ENCODE measurements around the gene RAB34.

DNA sequence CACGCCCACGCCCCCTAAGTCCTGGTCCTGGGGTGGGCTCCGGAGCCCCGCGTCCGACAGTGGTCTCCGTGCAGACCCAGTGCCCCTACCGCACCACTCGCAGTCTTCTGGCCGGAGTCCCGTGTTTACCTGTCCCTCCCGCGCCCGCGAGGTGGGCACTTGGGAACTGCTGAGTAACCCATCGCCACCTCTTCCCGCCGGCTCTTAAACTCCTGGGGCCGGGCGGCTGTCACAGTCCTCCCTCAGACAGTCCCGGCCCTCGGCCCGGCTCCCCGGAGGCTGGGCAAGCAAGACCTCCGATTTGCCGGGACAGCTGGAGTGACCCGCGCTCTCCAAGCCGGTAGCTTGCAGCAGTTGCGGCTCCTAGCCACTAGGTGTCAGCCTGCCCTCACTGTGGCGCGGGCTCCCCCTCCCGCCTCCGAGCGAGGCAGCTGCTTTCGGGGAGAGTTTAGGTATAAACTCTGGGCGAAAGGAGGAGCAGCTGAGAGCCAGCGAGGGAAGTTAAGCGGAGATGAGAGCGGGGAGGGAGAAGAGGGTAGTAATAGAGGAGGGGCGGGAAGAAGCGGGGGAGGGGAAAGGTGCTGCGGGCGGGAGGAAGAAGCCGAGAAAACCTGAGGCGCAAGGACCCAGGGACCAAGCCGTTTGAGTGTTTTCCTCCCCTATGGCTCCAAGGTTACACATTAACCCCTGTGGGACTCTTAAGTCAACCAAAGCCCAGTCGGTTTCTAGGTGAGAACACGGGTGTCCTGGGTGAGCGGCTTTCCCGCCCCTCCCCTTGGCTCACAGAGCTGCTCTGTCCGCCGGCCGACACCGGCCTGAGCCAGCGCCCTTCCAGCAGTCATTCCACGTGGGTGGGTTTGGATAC lies 9.2 kb upstream of the RAB34 start:
- TF ChIP-seq, protein P1, sequence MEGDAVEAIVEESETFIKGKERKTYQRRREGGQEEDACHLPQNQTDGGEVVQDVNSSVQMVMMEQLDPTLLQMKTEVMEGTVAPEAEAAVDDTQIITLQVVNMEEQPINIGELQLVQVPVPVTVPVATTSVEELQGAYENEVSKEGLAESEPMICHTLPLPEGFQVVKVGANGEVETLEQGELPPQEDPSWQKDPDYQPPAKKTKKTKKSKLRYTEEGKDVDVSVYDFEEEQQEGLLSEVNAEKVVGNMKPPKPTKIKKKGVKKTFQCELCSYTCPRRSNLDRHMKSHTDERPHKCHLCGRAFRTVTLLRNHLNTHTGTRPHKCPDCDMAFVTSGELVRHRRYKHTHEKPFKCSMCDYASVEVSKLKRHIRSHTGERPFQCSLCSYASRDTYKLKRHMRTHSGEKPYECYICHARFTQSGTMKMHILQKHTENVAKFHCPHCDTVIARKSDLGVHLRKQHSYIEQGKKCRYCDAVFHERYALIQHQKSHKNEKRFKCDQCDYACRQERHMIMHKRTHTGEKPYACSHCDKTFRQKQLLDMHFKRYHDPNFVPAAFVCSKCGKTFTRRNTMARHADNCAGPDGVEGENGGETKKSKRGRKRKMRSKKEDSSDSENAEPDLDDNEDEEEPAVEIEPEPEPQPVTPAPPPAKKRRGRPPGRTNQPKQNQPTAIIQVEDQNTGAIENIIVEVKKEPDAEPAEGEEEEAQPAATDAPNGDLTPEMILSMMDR (IDR thresholded peaks at IDR 0.05; ENCODE audit: poor library complexity): peak; percentile 99
- TF ChIP-seq EZH2phosphoT487 (IDR thresholded peaks at IDR 0.05; ENCODE audit: low read depth, severe bottlenecking, unreplicated experiment) (no peak), EZH2 (IDR thresholded peaks at IDR 0.05; ENCODE audit: borderline replicate concordance) (no peak)
